Small intestine (tissue), 16 donors: ENCODE data around the gene USP17L19. TPM values are rescaled to one million over a fixed set of nuclear protein-coding genes. Genes with fewer than 3 reads are reported as not detected.
"Not testable (repeated sequence)": the region's sequence is repeated elsewhere in the genome, so short reads cannot be mapped to it uniquely, and the experiment has no call there.

Experiments used
- DNase-seq, 2 donors: peaks; one replicate each; pipeline versions ENCODE4 v3.0.0 to v3.0.0-alpha.2; 2013
- FAIRE-seq: peaks from 2 replicates; lab custom pipeline; 2012; peaks lifted over from hg19 to GRCh38; lab: Jason Lieb, UNC
- H3K27ac ChIP-seq, 3 donors: one replicate each; pipeline ENCODE4 v1.5.1; 2013; ENCODE audit warnings: low read length in 2 of 3, mild to moderate bottlenecking in 2 of 3, control low read depth in 1 of 3, inconsistent platforms in 1 of 3, low read depth in 1 of 3, moderate library complexity in 1 of 3
- H3K27me3 ChIP-seq, 3 donors: one replicate each; pipeline ENCODE4 v1.6.1; 2013; ENCODE audit warnings: low read length in 3 of 3, inconsistent platforms in 1 of 3; ENCODE audit not compliant: control insufficient read depth in 3 of 3, insufficient read depth in 3 of 3
- H3K36me3 ChIP-seq, 3 donors: one replicate each; pipeline ENCODE4 v1.6.1; 2013; ENCODE audit warnings: low read length in 3 of 3, inconsistent platforms in 1 of 3, low read depth in 1 of 3, mild to moderate bottlenecking in 1 of 3, moderate library complexity in 1 of 3; ENCODE audit not compliant: control insufficient read depth in 3 of 3, insufficient read depth in 2 of 3
- H3K4me1 ChIP-seq, 3 donors: one replicate each; pipeline ENCODE4 v1.6.1; 2013; ENCODE audit warnings: low read length in 2 of 3, inconsistent platforms in 1 of 3, low read depth in 1 of 3, mild to moderate bottlenecking in 1 of 3, moderate library complexity in 1 of 3; ENCODE audit not compliant: control insufficient read depth in 3 of 3, insufficient read depth in 2 of 3
- H3K4me3 ChIP-seq, 3 donors: one replicate each; pipeline ENCODE4 v1.5.1; 2013; ENCODE audit warnings: low read length in 3 of 3, control low read depth in 1 of 3, inconsistent platforms in 1 of 3, low read depth in 1 of 3, mild to moderate bottlenecking in 1 of 3, moderate library complexity in 1 of 3
- H3K9me3 ChIP-seq, 2 donors: one replicate each; pipeline ENCODE4 v1.6.1; 2013; ENCODE audit warnings: low read depth in 1 of 2, low read length in 1 of 2; ENCODE audit not compliant: control insufficient read depth in 2 of 2, insufficient read depth in 1 of 2
- WGBS, 3 donors: extraction: QIAGEN DNeasy Blood & Tissue Kit; methylation state at CpG; one replicate each; pipeline ENCODE4 v1.1.7; 2013; 5-methylcytosine and 5-hydroxymethylcytosine counted together
- long read RNA-seq, 10 donors: transcript quantifications; one replicate each; lab custom pipeline, GENCODE V29; 2026
- polyA plus RNA-seq, 4 donors: library from polyadenylated mRNA; stranded (reverse) in 3 of 4; unstranded in 1 of 4; fragments of 200-250 nt in 3 of 4; fragments of 120-200 nt in 1 of 4; gene quantifications; one replicate each; pipeline versions ENCODE4 v1.2.1 to v1.2.3, GENCODE V29; 2013
- donor health status: healthy with polysubstance abuse.
- donor health status: control.
- donor health status: control.
- donor health status: Bipolar disorder and iron deficiency.
- donor health status: healthy.

USP17L19 gene
- polyA plus RNA-seq = not detected
- long read RNA-seq, donor 1 = 0 reads
- long read RNA-seq, donor 2 = 0 reads
- long read RNA-seq, donor 3 = 0 reads
- long read RNA-seq, donor 4 = 0 reads
- long read RNA-seq, donor 5 = 0 reads
- long read RNA-seq, donor 6 = 0 reads
- long read RNA-seq, donor 7 = 0 reads
- long read RNA-seq, donor 8 = 0 reads
- long read RNA-seq, donor 9 = 0 reads
- long read RNA-seq, donor 10 = 0 reads

GRCh38 chr4:9253078-9253477 is at the start of gene USP17L19:
USP17L19 (plus strand) TSS chr4:9253378; CDS start chr4:9253378, 0 bp downstream.
- DNase-seq, H3K27ac ChIP-seq, H3K36me3 ChIP-seq, H3K27me3 ChIP-seq, H3K4me3 ChIP-seq, H3K4me1 ChIP-seq, H3K9me3 ChIP-seq, FAIRE-seq: not testable (repeated sequence)
- no CpG with 5 or more reads among the region's 13 CpGs for WGBS, 3 donors

GRCh38 chr4:9210357-9210756 is 42.8 kb upstream of the USP17L19 start, which contains the start of gene USP17L10:
USP17L10 (plus strand) TSS chr4:9210657; CDS start chr4:9210657, 0 bp downstream.
- not testable (repeated sequence) for H3K27ac ChIP-seq, FAIRE-seq, H3K9me3 ChIP-seq, H3K36me3 ChIP-seq, H3K4me1 ChIP-seq, H3K27me3 ChIP-seq, H3K4me3 ChIP-seq, DNase-seq
- WGBS, 3 donors = 92% methylated on average over 8 of the region's 13 CpGs; no CpG with 5 or more reads in 2 of the 3 donors

DNA sequence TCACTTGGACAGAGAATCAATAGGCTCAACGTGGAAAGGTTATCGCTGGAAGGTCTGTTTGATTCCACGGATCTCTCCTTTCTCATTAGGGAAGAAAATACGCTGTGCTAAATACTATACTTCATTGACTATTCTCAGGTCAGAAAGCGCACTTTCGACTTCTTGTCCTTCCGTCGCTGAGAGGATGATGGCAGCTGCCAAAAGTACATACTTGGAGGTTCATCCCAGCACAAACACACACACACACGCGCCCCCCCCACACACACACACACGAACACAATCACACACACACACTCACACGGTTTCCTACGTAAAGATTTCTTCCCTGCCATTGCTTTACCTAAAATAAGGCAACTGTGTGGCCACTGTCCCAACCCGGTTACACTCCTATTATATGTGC is 38.5 kb upstream of the USP17L19 start:
- not testable (repeated sequence) for H3K9me3 ChIP-seq, DNase-seq, FAIRE-seq, H3K27me3 ChIP-seq, H3K4me3 ChIP-seq, H3K36me3 ChIP-seq, H3K27ac ChIP-seq, H3K4me1 ChIP-seq
- 78 to 81% (median 81%) methylated on average over 11 of the region's 14 CpGs for WGBS, 3 donors

GRCh38 chr4:9215105-9215504 is 38.1 kb upstream of the USP17L19 start, which contains the start of gene USP17L11:
USP17L11 (plus strand) TSS chr4:9215405; CDS start chr4:9215405, 0 bp downstream.
- H3K4me1 ChIP-seq, H3K36me3 ChIP-seq, H3K4me3 ChIP-seq, H3K27me3 ChIP-seq, H3K27ac ChIP-seq, H3K9me3 ChIP-seq, FAIRE-seq, DNase-seq: not testable (repeated sequence)
- 89% methylated on average over 5 of the region's 14 CpGs; no CpG with 5 or more reads in 2 of the 3 donors for WGBS, 3 donors

- not testable (repeated sequence) for DNase-seq, FAIRE-seq, H3K27ac ChIP-seq, H3K36me3 ChIP-seq, H3K4me3 ChIP-seq, H3K27me3 ChIP-seq, H3K9me3 ChIP-seq, H3K4me1 ChIP-seq
- WGBS, 3 donors = no CpG with 5 or more reads among the region's 13 CpGs
These were observed 33.3 kb upstream of the USP17L19 start, which contains the start of gene USP17L12 for GRCh38 chr4:9219852-9220251. USP17L12 (plus strand) TSS chr4:9220152; CDS start chr4:9220152, 0 bp downstream.

DNA sequence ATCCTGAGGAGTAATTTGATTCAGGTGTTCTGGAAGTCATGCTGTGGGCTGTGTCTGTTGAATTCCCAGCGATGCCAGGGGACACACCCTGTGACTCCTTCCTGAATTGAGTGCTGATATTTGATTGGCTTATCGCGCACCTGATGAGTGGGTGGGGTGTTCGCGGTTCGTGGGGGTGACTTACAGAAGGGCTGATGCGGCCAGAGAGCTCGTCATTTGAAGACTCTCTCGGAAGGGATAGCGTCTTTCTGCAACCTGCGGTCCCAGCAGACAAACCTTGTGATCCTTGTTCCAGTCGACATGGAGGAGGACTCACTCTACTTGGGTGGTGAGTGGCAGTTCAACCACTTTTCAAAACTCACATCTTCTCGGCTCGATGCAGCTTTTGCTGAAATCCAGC is 28.6 kb upstream of the USP17L19 start, which contains the start of gene USP17L13:
Gene USP17L13 (plus strand): TSS at position 301 of the 400 bp plus-strand sequence. CDS start 0 bp downstream, at position 301.
- H3K36me3 ChIP-seq, H3K27ac ChIP-seq, H3K9me3 ChIP-seq, FAIRE-seq, DNase-seq, H3K4me1 ChIP-seq, H3K4me3 ChIP-seq, H3K27me3 ChIP-seq: not testable (repeated sequence)
- no CpG with 5 or more reads among the region's 14 CpGs for WGBS, 3 donors

- DNase-seq, FAIRE-seq: not testable (repeated sequence)
- WGBS, 3 donors = 87 to 94% (median 91%) methylated on average over 4 to 6 of the region's 8 CpGs
These were observed 22.9 kb upstream of the USP17L19 start for GRCh38 chr4:9230249-9230648.

GRCh38 chr4:9234085-9234484 is 19.1 kb upstream of the USP17L19 start, which contains the start of gene USP17L15:
USP17L15 (plus strand) TSS chr4:9234385; CDS start chr4:9234385, 0 bp downstream.
- not testable (repeated sequence) for H3K4me1 ChIP-seq, H3K27me3 ChIP-seq, FAIRE-seq, H3K36me3 ChIP-seq, DNase-seq, H3K9me3 ChIP-seq, H3K4me3 ChIP-seq, H3K27ac ChIP-seq
- no CpG with 5 or more reads among the region's 15 CpGs for WGBS, 3 donors

More at GRCh38 chr4:9230249-9230648, 22.9 kb upstream of the USP17L19 start:
- not testable (repeated sequence) for H3K27me3 ChIP-seq, H3K36me3 ChIP-seq, H3K4me1 ChIP-seq, H3K27ac ChIP-seq, H3K4me3 ChIP-seq, H3K9me3 ChIP-seq
